SK-N-SH (cell line): Measurements from ENCODE around the gene SIPA1L2. TPM values are rescaled to one million over a fixed set of nuclear protein-coding genes. Genes with fewer than 3 reads are reported as not detected.

ENCODE experiments used
- CTCF ChIA-PET: fragments of 300-600, 350-600 bp; formaldehyde crosslinking; extraction: SDS; loops from one replicate; lab custom pipeline; 2021; lab: Yijun Ruan, JAX
- POLR2A ChIA-PET: fragments of 350-600 bp; sonication (Branson Sonifier 250); formaldehyde crosslinking; extraction: SDS; loops from one replicate; lab custom pipeline; 2020; ENCODE audit warnings: antibody characterized with exemption, inconsistent platforms; lab: Yijun Ruan, JAX
- DNase-seq: peaks from one replicate; pipeline ENCODE4 v3.0.0; 2012
- H2AFZ ChIP-seq: fragments of 200-600 bp; sonication (generic); 2 replicates; pipeline ENCODE4 v1.8.1; 2016; ENCODE audit warnings: antibody characterized with exemption, mild to moderate bottlenecking, low read depth
- H3F3A ChIP-seq: fragments of 200-600 bp; sonication (generic); replicated peaks from 2 replicates; pipeline ENCODE3; 2016; ENCODE audit warnings: antibody characterized with exemption, mild to moderate bottlenecking; ENCODE audit not compliant: insufficient read depth
- H3K27ac ChIP-seq, 2 experiments: fragments of 200-500 bp in 1 of 2; fragments of 200-600 bp in 1 of 2; sonication (Bioruptor generic) in 1 of 2; sonication (generic), shearing (Covaris generic) in 1 of 2; 2 replicates each; pipeline versions ENCODE4 v1.5.1 to v1.6.1; 2014 to 2016; ENCODE audit warnings: low read depth in 2 of 2, inconsistent platforms in 1 of 2, low read length in 1 of 2, mild to moderate bottlenecking in 1 of 2, mixed read lengths in 1 of 2
- H3K27me3 ChIP-seq: fragments of 200-600 bp; sonication (generic), shearing (Covaris generic); 2 replicates; pipeline ENCODE4 v1.6.1; 2016; ENCODE audit warnings: mixed run types; ENCODE audit not compliant: insufficient read depth
- H3K36me3 ChIP-seq, 2 experiments: fragments of 200-500 bp in 1 of 2; fragments of 200-600 bp in 1 of 2; sonication (Bioruptor generic) in 1 of 2; sonication (generic) in 1 of 2; replicated peaks in 1 of 2; 2 replicates each; pipeline versions ENCODE3 to v1.5.1; 2014 to 2016; ENCODE audit warnings: low read length in 1 of 2, mild to moderate bottlenecking in 1 of 2; ENCODE audit not compliant: insufficient read depth in 2 of 2, control insufficient read depth in 1 of 2
- H3K4me1 ChIP-seq, 2 experiments: fragments of 200-500 bp in 1 of 2; fragments of 200-600 bp in 1 of 2; sonication (Bioruptor generic) in 1 of 2; sonication (generic), shearing (Covaris generic) in 1 of 2; 2 replicates each; pipeline versions ENCODE4 v1.5.1 to v1.6.1; 2014 to 2016; ENCODE audit warnings: low read depth in 1 of 2, low read length in 1 of 2, mixed run types in 1 of 2; ENCODE audit not compliant: insufficient read depth in 2 of 2, control insufficient read depth in 1 of 2
- H3K4me2 ChIP-seq: fragments of 200-600 bp; sonication (generic), shearing (Covaris generic); 2 replicates; pipeline ENCODE4 v1.6.1; 2017; ENCODE audit warnings: mixed run types
- H3K4me3 ChIP-seq, 2 experiments: fragments of 200-500 bp in 1 of 2; fragments of 200-600 bp in 1 of 2; sonication (Bioruptor generic) in 1 of 2; sonication (generic), shearing (Covaris generic) in 1 of 2; 2 replicates each; pipeline versions ENCODE4 v1.5.1 to v1.8.1; 2014 to 2016; ENCODE audit warnings: low read depth in 2 of 2, inconsistent platforms in 1 of 2, low read length in 1 of 2, mild to moderate bottlenecking in 1 of 2, mixed read lengths in 1 of 2, moderate library complexity in 1 of 2
- H3K79me2 ChIP-seq: fragments of 200-600 bp; sonication (generic); 2 replicates; pipeline ENCODE4 v1.8.1; 2017; ENCODE audit warnings: mild to moderate bottlenecking; ENCODE audit not compliant: insufficient read depth
- H3K9ac ChIP-seq: fragments of 200-600 bp; sonication (generic); 2 replicates; pipeline ENCODE4 v1.6.1; 2017; ENCODE audit warnings: mixed run types
- H3K9me2 ChIP-seq: fragments of 200-600 bp; sonication (generic); 2 replicates; pipeline ENCODE4 v1.6.1; 2017; ENCODE audit warnings: mixed run types
- H3K9me3 ChIP-seq: fragments of 200-600 bp; sonication (generic); 2 replicates; pipeline ENCODE4 v1.6.1; 2017; ENCODE audit warnings: mixed run types, mild to moderate bottlenecking, moderate library complexity
- H4K20me1 ChIP-seq: fragments of 200-600 bp; sonication (generic); 2 replicates; pipeline ENCODE4 v1.6.1; 2017; ENCODE audit warnings: mild to moderate bottlenecking, mixed run types; ENCODE audit not compliant: insufficient read depth
- CHD2 ChIP-seq: fragments of 150-350 bp; IDR thresholded peaks from 2 replicates; pipeline ENCODE4 v1.6.1; 2018; ENCODE audit warnings: low read length; ENCODE audit not compliant: partially characterized antibody
- ELF1 ChIP-seq: IDR thresholded peaks from 2 replicates; pipeline ENCODE4 v1.4.0; 2012
- EZH2phosphoT487 ChIP-seq: fragments of 200-600 bp; sonication (generic); IDR thresholded peaks from 2 replicates; pipeline ENCODE4 v1.6.1; 2017; ENCODE audit warnings: low read depth, mixed run types, mild to moderate bottlenecking, antibody characterized with exemption, moderate library complexity, borderline replicate concordance
- FOSL2 ChIP-seq: IDR thresholded peaks from 2 replicates; pipeline ENCODE4 v1.4.0; 2012; ENCODE audit warnings: low read depth, mild to moderate bottlenecking, moderate library complexity, borderline replicate concordance
- FOXM1 ChIP-seq: IDR thresholded peaks from 2 replicates; pipeline ENCODE4 v1.4.0; 2012; ENCODE audit warnings: low read depth, mild to moderate bottlenecking
- GABPA ChIP-seq: IDR thresholded peaks from 2 replicates; pipeline ENCODE4 v1.4.0; 2012; ENCODE audit warnings: low read depth, mild to moderate bottlenecking
- MXI1 ChIP-seq: IDR thresholded peaks from 2 replicates; pipeline ENCODE4 v1.6.1; 2012; ENCODE audit warnings: mild to moderate bottlenecking, low read depth, low read length, improper control_type of control experiment
- RAD21 ChIP-seq: IDR thresholded peaks from 2 replicates; pipeline ENCODE4 v1.6.1; 2012; ENCODE audit warnings: mild to moderate bottlenecking, low read length
- SIN3A ChIP-seq: IDR thresholded peaks from 2 replicates; pipeline ENCODE4 v1.6.1; 2012; ENCODE audit warnings: low read depth, mild to moderate bottlenecking, low read length, moderate library complexity, borderline replicate concordance
- TCF12 ChIP-seq: IDR thresholded peaks from 2 replicates; pipeline ENCODE4 v1.4.0; 2012
- TEAD4 ChIP-seq: IDR thresholded peaks from 2 replicates; pipeline ENCODE4 v1.4.0; 2012; ENCODE audit warnings: mild to moderate bottlenecking, borderline replicate concordance; ENCODE audit not compliant: insufficient read depth
- WGBS: methylation state at CpG from one replicate; pipeline ENCODE4 v1.1.6; 2017; ENCODE audit warnings: low lambda C conversion rate; 5-methylcytosine and 5-hydroxymethylcytosine counted together
- polyA plus RNA-seq, 3 experiments: library from polyadenylated mRNA; depleted of rRNA; stranded (reverse); fragments of >200 nt; gene quantifications; 2 replicates each; pipeline ENCODE4 v1.2.3, GENCODE V29; 2012
- TF ChIP-seq, protein P1 (sequence below): IDR thresholded peaks from 2 replicates; pipeline ENCODE4 v1.4.0; 2012; ENCODE audit warnings: low read depth, borderline replicate concordance
- TF ChIP-seq, protein P2 (sequence below): fragments of 200-600 bp; sonication (generic); IDR thresholded peaks from 2 replicates; pipeline ENCODE4 v1.6.1; 2017; ENCODE audit warnings: antibody characterized with exemption, mild to moderate bottlenecking, moderate library complexity
- TF ChIP-seq, protein P3 (sequence below): IDR thresholded peaks from 2 replicates; pipeline ENCODE4 v1.4.0; 2012; ENCODE audit warnings: low read depth, borderline replicate concordance

The SIPA1L2 gene
- polyA plus RNA-seq, 1 of the 3 experiments (the other 2 are of a cell fraction) = 0.48 TPM

DNA sequence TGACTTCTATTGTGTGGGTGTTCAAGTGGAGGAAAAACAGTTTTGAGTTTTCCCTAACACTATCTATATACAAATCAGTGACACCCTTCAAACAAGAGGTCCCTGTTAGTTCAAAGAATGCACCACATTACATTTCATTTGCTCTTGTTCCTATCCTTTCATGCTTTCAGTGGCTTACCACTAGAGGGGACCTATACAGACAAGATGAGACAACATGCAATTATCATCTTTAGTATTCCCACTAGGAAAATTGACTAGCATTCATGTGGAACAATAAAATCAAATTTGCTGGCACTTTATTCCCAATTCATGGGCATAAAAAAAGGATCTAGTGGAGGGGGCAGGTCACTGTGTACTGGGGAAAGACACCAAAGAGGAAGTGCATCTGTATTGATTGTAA lies 13.3 kb upstream of the SIPA1L2 start (continued):
- no peak for TF ChIP-seq CHD2

DNA sequence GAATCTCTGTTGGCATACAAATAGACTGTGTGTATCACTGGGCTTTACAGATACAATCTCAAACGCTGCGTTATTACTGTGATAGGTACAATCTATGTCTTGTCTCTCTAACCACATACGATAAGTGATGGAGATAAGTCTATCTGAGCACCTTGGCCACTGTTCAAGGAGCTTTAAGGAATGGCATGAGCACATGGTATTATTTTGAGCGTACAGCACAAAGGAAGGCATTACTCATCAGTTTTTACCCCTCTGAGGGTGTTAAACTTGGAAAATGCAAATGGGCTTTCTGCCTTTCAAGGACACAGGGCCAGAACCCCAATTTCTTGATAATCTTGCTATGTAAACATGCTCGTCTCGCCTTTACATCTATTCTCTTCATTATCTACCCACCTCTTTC lies 11.6 kb upstream of the SIPA1L2 start:
- H3K4me3 ChIP-seq = no peak overlapping the region

More for the DNA sequence above, 11.6 kb upstream of the SIPA1L2 start:
- H3K9me2 ChIP-seq = no peaks in the 10 kb centered on the region
- H4K20me1 ChIP-seq = no peaks in the 10 kb centered on the region
- no peak for DNase-seq
- TF ChIP-seq, protein P1, sequence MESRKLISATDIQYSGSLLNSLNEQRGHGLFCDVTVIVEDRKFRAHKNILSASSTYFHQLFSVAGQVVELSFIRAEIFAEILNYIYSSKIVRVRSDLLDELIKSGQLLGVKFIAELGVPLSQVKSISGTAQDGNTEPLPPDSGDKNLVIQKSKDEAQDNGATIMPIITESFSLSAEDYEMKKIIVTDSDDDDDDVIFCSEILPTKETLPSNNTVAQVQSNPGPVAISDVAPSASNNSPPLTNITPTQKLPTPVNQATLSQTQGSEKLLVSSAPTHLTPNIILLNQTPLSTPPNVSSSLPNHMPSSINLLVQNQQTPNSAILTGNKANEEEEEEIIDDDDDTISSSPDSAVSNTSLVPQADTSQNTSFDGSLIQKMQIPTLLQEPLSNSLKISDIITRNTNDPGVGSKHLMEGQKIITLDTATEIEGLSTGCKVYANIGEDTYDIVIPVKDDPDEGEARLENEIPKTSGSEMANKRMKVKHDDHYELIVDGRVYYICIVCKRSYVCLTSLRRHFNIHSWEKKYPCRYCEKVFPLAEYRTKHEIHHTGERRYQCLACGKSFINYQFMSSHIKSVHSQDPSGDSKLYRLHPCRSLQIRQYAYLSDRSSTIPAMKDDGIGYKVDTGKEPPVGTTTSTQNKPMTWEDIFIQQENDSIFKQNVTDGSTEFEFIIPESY = no peak
- TF ChIP-seq TCF12 (no peak), TEAD4 (no peak), EZH2phosphoT487 (no peak), FOSL2 (no peak), RAD21 (no peak), SIN3A (no peak), FOXM1 (no peak), GABPA (no peak), ELF1 (no peak), MXI1 (no peak)
- TF ChIP-seq, protein P2, sequence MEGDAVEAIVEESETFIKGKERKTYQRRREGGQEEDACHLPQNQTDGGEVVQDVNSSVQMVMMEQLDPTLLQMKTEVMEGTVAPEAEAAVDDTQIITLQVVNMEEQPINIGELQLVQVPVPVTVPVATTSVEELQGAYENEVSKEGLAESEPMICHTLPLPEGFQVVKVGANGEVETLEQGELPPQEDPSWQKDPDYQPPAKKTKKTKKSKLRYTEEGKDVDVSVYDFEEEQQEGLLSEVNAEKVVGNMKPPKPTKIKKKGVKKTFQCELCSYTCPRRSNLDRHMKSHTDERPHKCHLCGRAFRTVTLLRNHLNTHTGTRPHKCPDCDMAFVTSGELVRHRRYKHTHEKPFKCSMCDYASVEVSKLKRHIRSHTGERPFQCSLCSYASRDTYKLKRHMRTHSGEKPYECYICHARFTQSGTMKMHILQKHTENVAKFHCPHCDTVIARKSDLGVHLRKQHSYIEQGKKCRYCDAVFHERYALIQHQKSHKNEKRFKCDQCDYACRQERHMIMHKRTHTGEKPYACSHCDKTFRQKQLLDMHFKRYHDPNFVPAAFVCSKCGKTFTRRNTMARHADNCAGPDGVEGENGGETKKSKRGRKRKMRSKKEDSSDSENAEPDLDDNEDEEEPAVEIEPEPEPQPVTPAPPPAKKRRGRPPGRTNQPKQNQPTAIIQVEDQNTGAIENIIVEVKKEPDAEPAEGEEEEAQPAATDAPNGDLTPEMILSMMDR = no peak
- TF ChIP-seq, protein P3, sequence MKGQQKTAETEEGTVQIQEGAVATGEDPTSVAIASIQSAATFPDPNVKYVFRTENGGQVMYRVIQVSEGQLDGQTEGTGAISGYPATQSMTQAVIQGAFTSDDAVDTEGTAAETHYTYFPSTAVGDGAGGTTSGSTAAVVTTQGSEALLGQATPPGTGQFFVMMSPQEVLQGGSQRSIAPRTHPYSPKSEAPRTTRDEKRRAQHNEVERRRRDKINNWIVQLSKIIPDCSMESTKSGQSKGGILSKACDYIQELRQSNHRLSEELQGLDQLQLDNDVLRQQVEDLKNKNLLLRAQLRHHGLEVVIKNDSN = no peak
- no peak overlapping the region for H3K9ac ChIP-seq
- no peak overlapping the region for H3K27ac ChIP-seq
- WGBS = 74% methylated on average over 6 of the region's 6 CpGs
- H3K27me3 ChIP-seq = no peaks in the 10 kb centered on the region; the same call in 1 of the 2 replicates
- no peak overlapping the region for H3K4me2 ChIP-seq
- CTCF ChIA-PET = no interaction called here
- H3K4me1 ChIP-seq = no peaks in the 10 kb centered on the region
- POLR2A ChIA-PET = no interaction called here
- no peaks in the 10 kb centered on the region for H3K9me3 ChIP-seq
- no peaks in the 10 kb centered on the region for H3K36me3 ChIP-seq
- no peak overlapping the region for H2AFZ ChIP-seq
- H3F3A ChIP-seq = no peaks in the 10 kb centered on the region
- no peaks in the 10 kb centered on the region for H3K79me2 ChIP-seq
